ENCODE measurements around the gene LRRC75A. TPM values are rescaled to one million over a fixed set of nuclear protein-coding genes. Genes with fewer than 3 reads are reported as not detected.

Gene LRRC75A
- total and polyA plus RNA-seq, 2 donors (not counting 1 experiment from before 2014, with no cell fraction given): 2.0 to 3.4 TPM

GRCh38 chr17:16484445-16485175, 7.4 kb downstream of the LRRC75A start:
- no peaks in the 10 kb centered on the region for H4K20me1 ChIP-seq (ENCODE audit: control insufficient read depth, insufficient read depth, low read length, poor library complexity, severe bottlenecking)
- H3K27ac ChIP-seq (ENCODE audit: low read length in 2 of 2): no peak overlapping the region
- no peak overlapping the region for H3K9ac ChIP-seq (ENCODE audit: low read length)
- H3K4me1 ChIP-seq (ENCODE audit: control insufficient read depth in 2 of 2, insufficient read depth in 2 of 2, low read length in 2 of 2): no peaks in the 10 kb centered on the region
- no peak overlapping the region for H3K4me3 Mint-ChIP-seq
- ATAC-seq (ENCODE audit: low read depth) (no peak), DNase-seq (no peak)
- POLR2A ChIA-PET: interaction anchor here (0.6 kb wide), 1 partner anchor 68 kb away, joined by 4 read pairs; no protein-coding TSS in a partner anchor
- H3K27me3 Mint-ChIP-seq: peaks cover 4% of the 10 kb centered on the region
- no peak overlapping the region for H2AFZ ChIP-seq (ENCODE audit: insufficient read depth, low read depth, low read length, poor library complexity, severe bottlenecking)
- H3K36me3 ChIP-seq (replicated peaks in 1 of 2; ENCODE audit: control extremely low read depth in 1 of 2, control insufficient read depth in 1 of 2, extremely low read depth in 1 of 2, insufficient read depth in 2 of 2, low read length in 1 of 2): no peaks in the 10 kb centered on the region
- H3K4me1 Mint-ChIP-seq: no peaks in the 10 kb centered on the region
- H3K27me3 ChIP-seq (replicated peaks in 1 of 4; ENCODE audit: control extremely low read depth in 1 of 4, control insufficient read depth in 3 of 4, insufficient read depth in 4 of 4, low read length in 3 of 4): peaks cover 0 to 5% (median 0%) of the 10 kb centered on the region in 4 experiments
- no peak overlapping the region for H3K4me3 ChIP-seq (ENCODE audit: control extremely low read depth in 1 of 5, extremely low read depth in 1 of 5, insufficient read depth in 1 of 5, low read depth in 2 of 5, low read length in 4 of 5)
- no peak overlapping the region for H3K27ac Mint-ChIP-seq
- intact Hi-C loops (cut with micrococcal nuclease): no loop called here
- H3K79me2 ChIP-seq (ENCODE audit: control insufficient read depth, insufficient read depth, low read length): peaks cover 3% of the 10 kb centered on the region
- WGBS (ENCODE audit: insufficient coverage): 94% methylated on average over 10 of the region's 19 CpGs
- CTCF ChIA-PET: no interaction called here
- H3K4me2 ChIP-seq (replicated peaks; ENCODE audit: low read depth, low read length, poor library complexity, severe bottlenecking): no peak overlapping the region
- H3K9me3 ChIP-seq (ENCODE audit: control extremely low read depth in 1 of 3, control insufficient read depth in 2 of 3, insufficient read depth in 1 of 3, low read length in 2 of 3): no peaks in the 10 kb centered on the region
- TF ChIP-seq, protein P1, sequence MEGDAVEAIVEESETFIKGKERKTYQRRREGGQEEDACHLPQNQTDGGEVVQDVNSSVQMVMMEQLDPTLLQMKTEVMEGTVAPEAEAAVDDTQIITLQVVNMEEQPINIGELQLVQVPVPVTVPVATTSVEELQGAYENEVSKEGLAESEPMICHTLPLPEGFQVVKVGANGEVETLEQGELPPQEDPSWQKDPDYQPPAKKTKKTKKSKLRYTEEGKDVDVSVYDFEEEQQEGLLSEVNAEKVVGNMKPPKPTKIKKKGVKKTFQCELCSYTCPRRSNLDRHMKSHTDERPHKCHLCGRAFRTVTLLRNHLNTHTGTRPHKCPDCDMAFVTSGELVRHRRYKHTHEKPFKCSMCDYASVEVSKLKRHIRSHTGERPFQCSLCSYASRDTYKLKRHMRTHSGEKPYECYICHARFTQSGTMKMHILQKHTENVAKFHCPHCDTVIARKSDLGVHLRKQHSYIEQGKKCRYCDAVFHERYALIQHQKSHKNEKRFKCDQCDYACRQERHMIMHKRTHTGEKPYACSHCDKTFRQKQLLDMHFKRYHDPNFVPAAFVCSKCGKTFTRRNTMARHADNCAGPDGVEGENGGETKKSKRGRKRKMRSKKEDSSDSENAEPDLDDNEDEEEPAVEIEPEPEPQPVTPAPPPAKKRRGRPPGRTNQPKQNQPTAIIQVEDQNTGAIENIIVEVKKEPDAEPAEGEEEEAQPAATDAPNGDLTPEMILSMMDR (IDR thresholded peaks at IDR 0.05): no peak
- no peak for TF ChIP-seq EZH2 (IDR thresholded peaks at IDR 0.05; ENCODE audit: borderline replicate concordance, insufficient read depth, low read depth, low read length, poor library complexity, severe bottlenecking)
- no peaks in the 10 kb centered on the region for H3K9me3 Mint-ChIP-seq (ENCODE audit: insufficient read depth)

GRCh38 chr17:16483021-16483645, 8.9 kb downstream of the LRRC75A start:
- H3K27ac Mint-ChIP-seq: no peak overlapping the region
- WGBS (ENCODE audit: insufficient coverage): 88% methylated on average over 8 of the region's 8 CpGs
- no peaks in the 10 kb centered on the region for H3K9me3 Mint-ChIP-seq (ENCODE audit: insufficient read depth)
- Histone ChIP-seq H3K36me3 (replicated peaks in 1 of 2; ENCODE audit: control extremely low read depth in 1 of 2, control insufficient read depth in 1 of 2, extremely low read depth in 1 of 2, insufficient read depth in 2 of 2, low read length in 1 of 2) (no peaks in the 10 kb centered on the region), H3K9me3 (ENCODE audit: control extremely low read depth in 1 of 3, control insufficient read depth in 2 of 3, insufficient read depth in 1 of 3, low read length in 2 of 3) (no peaks in the 10 kb centered on the region), H3K4me3 (ENCODE audit: control extremely low read depth in 1 of 5, extremely low read depth in 1 of 5, insufficient read depth in 1 of 5, low read depth in 2 of 5, low read length in 4 of 5) (no peak overlapping the region), H3K9ac (ENCODE audit: low read length) (no peak overlapping the region), H3K27me3 (replicated peaks in 1 of 4; ENCODE audit: control extremely low read depth in 1 of 4, control insufficient read depth in 3 of 4, insufficient read depth in 4 of 4, low read length in 3 of 4) (no peaks in the 10 kb centered on the region), H4K20me1 (ENCODE audit: control insufficient read depth, insufficient read depth, low read length, poor library complexity, severe bottlenecking) (no peaks in the 10 kb centered on the region), H3K4me1 (ENCODE audit: control insufficient read depth in 2 of 2, insufficient read depth in 2 of 2, low read length in 2 of 2) (no peaks in the 10 kb centered on the region), H3K79me2 (ENCODE audit: control insufficient read depth, insufficient read depth, low read length) (no peaks in the 10 kb centered on the region), H3K4me2 (replicated peaks; ENCODE audit: low read depth, low read length, poor library complexity, severe bottlenecking) (no peak overlapping the region), H3K27ac (ENCODE audit: low read length in 2 of 2) (no peak overlapping the region), H2AFZ (ENCODE audit: insufficient read depth, low read depth, low read length, poor library complexity, severe bottlenecking) (no peak overlapping the region)
- no peak overlapping the region for H3K4me3 Mint-ChIP-seq
- intact Hi-C loops (cut with micrococcal nuclease): no loop called here
- peaks cover 4% of the 10 kb centered on the region for H3K27me3 Mint-ChIP-seq
- POLR2A ChIA-PET: no interaction called here
- ATAC-seq (ENCODE audit: low read depth) (no peak), DNase-seq (no peak)
- CTCF ChIA-PET: no interaction called here
- TF ChIP-seq EZH2 (IDR thresholded peaks at IDR 0.05; ENCODE audit: borderline replicate concordance, insufficient read depth, low read depth, low read length, poor library complexity, severe bottlenecking): no peak
- TF ChIP-seq, protein P1 (IDR thresholded peaks at IDR 0.05): no peak
- H3K4me1 Mint-ChIP-seq: no peaks in the 10 kb centered on the region

All from B cell (primary cell).